Loucy (cell line): ENCODE data around the gene PABPN1L.

ENCODE experiments used
- CTCF ChIP-seq: fragments of 200-600 bp; sonication (generic); conservative IDR thresholded peaks from 2 replicates; pipeline ENCODE4 v1.5.1; 2014; ENCODE audit warnings: mild to moderate bottlenecking, antibody characterized with exemption, low read length
- EZH2phosphoT487 ChIP-seq: fragments of 200-600 bp; IDR thresholded peaks from 2 replicates; pipeline ENCODE4 v1.6.1; 2018; ENCODE audit warnings: antibody characterized with exemption, mild to moderate bottlenecking, moderate library complexity, borderline replicate concordance

GRCh38 chr16:88883117-88883895 lies 16.8 kb upstream of the PABPN1L start:
- no peak for TF ChIP-seq CTCF
- no peak for TF ChIP-seq EZH2phosphoT487
